Right lobe of liver (tissue), 6 donors: ENCODE results near the gene JAZF1. TPM values are rescaled to one million over a fixed set of nuclear protein-coding genes. Genes with fewer than 3 reads are reported as not detected.

ENCODE experiments used
- ATAC-seq, 4 donors: fragments of 200-7000 bp; cut with Tn5 transposase; one replicate each; pipeline ENCODE4 v1.9.1; 2020; ENCODE audit warnings: mild to moderate bottlenecking in 4 of 4, moderate library complexity in 4 of 4
- DNase-seq, 3 donors: peaks; one replicate each; pipeline ENCODE4 v3.0.0-alpha.2; 2020
- H3K27ac ChIP-seq, 3 donors: fragments of 200-600 bp; one replicate each; pipeline ENCODE4 v1.8.0; 2022
- H3K27me3 ChIP-seq, 2 donors: fragments of 200-600 bp; one replicate each; pipeline ENCODE4 v1.8.0; 2022
- H3K36me3 ChIP-seq, 4 donors: fragments of 200-600 bp; sonication (generic) in 1 of 4; one replicate each; pipeline versions ENCODE4 v1.5.1 to v1.8.0; 2017 to 2022; ENCODE audit warnings: control low read depth in 1 of 4
- H3K4me1 ChIP-seq, 4 donors: fragments of 200-600 bp; sonication (generic) in 1 of 4; one replicate each; pipeline versions ENCODE4 v1.5.1 to v1.8.0; 2017 to 2022; ENCODE audit warnings: control low read depth in 1 of 4
- H3K4me3 ChIP-seq, 3 donors: fragments of 200-600 bp; one replicate each; pipeline ENCODE4 v1.8.0; 2022
- H3K9me3 ChIP-seq, 4 donors: fragments of 200-600 bp; sonication (generic) in 1 of 4; one replicate each; pipeline versions ENCODE4 v1.5.1 to v1.8.0; 2017 to 2022; ENCODE audit warnings: control low read depth in 1 of 4
- POLR2A ChIP-seq: fragments of 450-650 bp; IDR thresholded peaks from one replicate; pipeline ENCODE4 v1.6.1; 2017; ENCODE audit warnings: antibody characterized with exemption, mild to moderate bottlenecking
- WGBS: methylation state at CpG from one replicate; pipeline ENCODE4 v1.1.6; 2018; ENCODE audit warnings: low coverage, low lambda C conversion rate; ENCODE audit not compliant: insufficient coverage; ENCODE audit errors: missing lambda C conversion rate; 5-methylcytosine and 5-hydroxymethylcytosine counted together
- intact Hi-C, 2 donors: fragments of 100-400 bp; cut with DNase I; formaldehyde crosslinking; loops; one replicate each; pipeline versions ENCODE4 v1.11.2 to v1.14.1; 2022
- total RNA-seq, 6 experiments: library from RNA; depleted of rRNA in 2 of 6; stranded (reverse); fragments of >200 nt in 2 of 6; fragmentation: NEBNext Ultra II Directional in 3 of 6; extraction: Animal tissue kit (Norgen Biotek cat#: 25700) in 3 of 6; gene quantifications; one replicate each; pipeline versions ENCODE4 v1.1.0 to v1.2.4, GENCODE V29; 2016 to 2023
- TF ChIP-seq, protein P1 (sequence below), 4 donors: fragments of 200-600 bp in 3 of 4; fragments of 450-650 bp in 1 of 4; IDR thresholded peaks; one replicate each; pipeline versions ENCODE4 v1.5.1 to v1.8.0; 2016 to 2022; ENCODE audit warnings: antibody characterized with exemption in 4 of 4, mild to moderate bottlenecking in 2 of 4
- donor health status: DM: no; HTN: yes; CAD: no.
- donor health status: DM: no; HTN: no; CAD: no.
- donor health status: DM: no; HTN: no; CAD: no.
- donor health status: DM: no; HTN: yes; CAD: no.
- donor health status: DM: no; HTN: yes; CAD: no.

The JAZF1 gene
- total RNA-seq, 6 experiments from 2014 or later, result 4.8 to 20.9 (median 6.9) TPM

DNA sequence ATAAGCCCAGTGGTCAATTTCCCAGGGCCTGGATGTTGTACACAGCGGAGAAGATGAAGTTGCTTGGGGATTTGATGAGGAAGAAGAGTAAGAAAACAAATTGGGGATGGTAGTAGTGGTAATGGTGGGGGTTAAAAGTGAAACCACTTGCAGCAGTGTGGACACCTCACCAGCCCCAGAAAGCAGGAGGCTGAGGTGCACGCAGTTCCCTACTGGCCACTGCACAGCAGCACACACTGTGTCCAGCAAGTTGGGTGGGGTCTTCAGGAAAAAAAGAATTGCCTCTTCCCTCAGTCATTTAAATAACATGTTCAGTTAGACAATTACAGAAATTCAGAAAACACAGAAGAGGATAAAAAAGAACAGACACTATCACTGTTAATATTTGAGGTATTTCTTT lies 344.1 kb downstream of the JAZF1 start:
- Histone ChIP-seq H3K4me3 (no peak overlapping the region), H3K27me3 (no peaks in the 10 kb centered on the region), H3K27ac (no peak overlapping the region), H3K9me3 (no peaks in the 10 kb centered on the region), H3K36me3 (peaks cover 0 to 4% (median 0%) of the 10 kb centered on the region in 4 donors), H3K4me1 (no peaks in the 10 kb centered on the region)
- ATAC-seq (no peak), DNase-seq (no peak)
- intact Hi-C loops, result no loop called here
- no peak for TF ChIP-seq POLR2A
- TF ChIP-seq, protein P1, sequence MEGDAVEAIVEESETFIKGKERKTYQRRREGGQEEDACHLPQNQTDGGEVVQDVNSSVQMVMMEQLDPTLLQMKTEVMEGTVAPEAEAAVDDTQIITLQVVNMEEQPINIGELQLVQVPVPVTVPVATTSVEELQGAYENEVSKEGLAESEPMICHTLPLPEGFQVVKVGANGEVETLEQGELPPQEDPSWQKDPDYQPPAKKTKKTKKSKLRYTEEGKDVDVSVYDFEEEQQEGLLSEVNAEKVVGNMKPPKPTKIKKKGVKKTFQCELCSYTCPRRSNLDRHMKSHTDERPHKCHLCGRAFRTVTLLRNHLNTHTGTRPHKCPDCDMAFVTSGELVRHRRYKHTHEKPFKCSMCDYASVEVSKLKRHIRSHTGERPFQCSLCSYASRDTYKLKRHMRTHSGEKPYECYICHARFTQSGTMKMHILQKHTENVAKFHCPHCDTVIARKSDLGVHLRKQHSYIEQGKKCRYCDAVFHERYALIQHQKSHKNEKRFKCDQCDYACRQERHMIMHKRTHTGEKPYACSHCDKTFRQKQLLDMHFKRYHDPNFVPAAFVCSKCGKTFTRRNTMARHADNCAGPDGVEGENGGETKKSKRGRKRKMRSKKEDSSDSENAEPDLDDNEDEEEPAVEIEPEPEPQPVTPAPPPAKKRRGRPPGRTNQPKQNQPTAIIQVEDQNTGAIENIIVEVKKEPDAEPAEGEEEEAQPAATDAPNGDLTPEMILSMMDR (IDR thresholded peaks at IDR 0.05), result no peak
- WGBS, result 100% methylated on average over 1 of the region's 2 CpGs

DNA sequence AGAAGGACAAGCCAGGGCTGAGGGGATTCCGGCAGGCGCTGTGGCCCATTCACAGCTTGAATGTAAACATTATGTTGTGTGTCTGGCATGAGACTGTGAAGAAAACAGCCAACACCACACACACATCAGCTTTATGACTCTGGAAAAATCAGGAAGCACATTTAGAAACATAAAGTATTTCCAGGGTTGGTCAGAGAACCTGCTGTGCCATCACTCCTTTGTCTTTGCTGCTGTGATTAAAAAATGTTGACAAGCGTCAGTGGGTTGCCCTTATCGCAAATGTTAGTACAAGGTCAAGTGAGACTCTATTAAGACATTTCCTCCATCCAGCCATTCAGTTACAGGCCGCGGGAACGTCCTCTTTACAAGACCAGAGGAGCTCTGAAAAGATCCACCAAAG lies 345.2 kb downstream of the JAZF1 start:
- TF ChIP-seq, protein P1 (IDR thresholded peaks at IDR 0.05), result no peak
- TF ChIP-seq POLR2A, result no peak

DNA sequence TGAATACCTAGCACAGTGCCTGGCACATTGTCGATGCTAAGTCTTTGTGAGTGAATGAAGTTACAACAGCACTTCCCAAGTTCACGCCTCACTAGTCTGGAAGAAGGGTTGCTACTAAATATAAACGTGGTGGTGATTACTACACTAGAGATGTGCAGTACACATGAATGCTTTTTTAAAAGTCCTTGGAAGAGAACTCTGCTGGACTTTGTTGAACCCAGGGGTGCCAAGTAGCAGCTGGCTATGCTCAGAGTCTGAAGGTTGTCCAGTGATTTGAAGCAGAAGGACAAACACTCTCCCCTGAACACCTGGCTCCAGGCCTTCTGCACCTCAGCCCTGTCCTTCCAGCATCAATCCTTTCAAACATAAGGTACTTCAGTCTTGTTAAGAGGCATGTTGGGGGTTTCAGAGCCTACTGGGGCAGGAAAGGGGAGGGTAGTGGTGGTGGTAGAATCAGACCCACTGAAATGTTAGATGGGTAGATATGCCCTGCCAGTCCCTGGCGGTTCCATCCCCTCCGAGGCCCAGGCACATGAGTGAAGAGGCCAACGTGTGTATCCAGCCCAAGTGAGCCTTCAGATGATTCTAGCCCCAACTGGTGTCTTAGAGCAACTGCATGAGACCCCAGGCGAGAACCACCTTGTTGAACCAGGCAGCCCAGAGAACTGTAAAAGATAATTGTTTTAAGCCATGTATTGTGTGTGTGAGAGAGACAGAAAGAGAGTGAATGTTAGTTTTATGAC lies 346.2 kb downstream of the JAZF1 start:
- peak in 1 of 4 donors; percentile 6 for ATAC-seq

More for the DNA sequence above, 345.2 kb downstream of the JAZF1 start:
- ATAC-seq (peak; percentile 21 to 43 (median 30)), DNase-seq (no peak)
- intact Hi-C loops, result no loop called here
- H3K4me3 ChIP-seq, result no peak overlapping the region
- H3K36me3 ChIP-seq, result peaks cover 0 to 8% (median 0%) of the 10 kb centered on the region in 4 donors
- no peaks in the 10 kb centered on the region for H3K27me3 ChIP-seq
- H3K4me1 ChIP-seq, result no peaks in the 10 kb centered on the region
- H3K27ac ChIP-seq, result no peak overlapping the region
- no peaks in the 10 kb centered on the region for H3K9me3 ChIP-seq
- 59% methylated on average over 7 of the region's 7 CpGs for WGBS

DNA sequence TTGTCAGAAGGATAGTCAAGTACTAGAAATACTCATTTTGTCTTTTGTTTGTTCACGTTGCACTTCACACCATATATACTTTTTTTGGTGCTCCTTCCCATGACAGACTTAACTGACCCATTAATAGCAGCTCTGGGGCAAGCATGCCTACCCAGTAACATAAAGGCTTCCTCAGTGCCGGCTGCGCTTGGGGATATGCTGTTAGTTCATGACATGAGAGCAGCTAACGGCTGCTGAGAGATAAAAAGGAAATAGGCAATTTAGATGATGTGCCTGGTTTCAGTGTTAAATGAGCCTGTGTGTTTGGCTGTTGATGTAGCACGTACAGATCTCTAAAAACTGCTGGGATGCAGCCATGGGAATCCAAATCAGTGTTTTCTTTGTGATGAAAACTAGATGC lies 354.2 kb downstream of the JAZF1 start:
- H3K36me3 ChIP-seq, result peaks cover 0 to 10% (median 0%) of the 10 kb centered on the region in 4 donors
- intact Hi-C loops, result no loop called here

More for the DNA sequence above, 346.2 kb downstream of the JAZF1 start:
- peaks cover 0 to 8% (median 0%) of the 10 kb centered on the region in 4 donors for H3K36me3 ChIP-seq
- WGBS, result 80% methylated on average over 7 of the region's 7 CpGs
- H3K27me3 ChIP-seq, result no peaks in the 10 kb centered on the region
- H3K9me3 ChIP-seq, result no peaks in the 10 kb centered on the region
- no peak for DNase-seq
- intact Hi-C loops, result no loop called here
- H3K27ac ChIP-seq, result no peak overlapping the region
- no peak overlapping the region for H3K4me3 ChIP-seq
- no peak for TF ChIP-seq POLR2A
- TF ChIP-seq, protein P1 (IDR thresholded peaks at IDR 0.05), result no peak
- H3K4me1 ChIP-seq, result no peaks in the 10 kb centered on the region

More for the DNA sequence above, 354.2 kb downstream of the JAZF1 start:
- Histone ChIP-seq H3K4me3 (no peak overlapping the region), H3K27ac (no peak overlapping the region), H3K9me3 (no peaks in the 10 kb centered on the region), H3K4me1 (no peaks in the 10 kb centered on the region), H3K27me3 (no peaks in the 10 kb centered on the region)
- no peak for ATAC-seq
- TF ChIP-seq POLR2A, result no peak
- TF ChIP-seq, protein P1 (IDR thresholded peaks at IDR 0.05), result no peak
- WGBS, result 87% methylated on average over 4 of the region's 5 CpGs
- no peak for DNase-seq
